GM18870 (cell line): ENCODE data around the gene PRPF39.
"Not testable (repeated sequence)": the region's sequence is repeated elsewhere in the genome, so short reads cannot be mapped to it uniquely, and the experiment has no call there.

Experiments
- ATAC-seq: cut with Tn5 transposase; IDR thresholded peaks from one replicate; pipeline ENCODE4 v1.9.1; 2021; ENCODE audit warnings: moderate library complexity; ENCODE audit not compliant: unreplicated experiment

The PRPF39 gene

GRCh38 chr14:45080416-45080968, 3.4 kb upstream of the PRPF39 start:
- ATAC-seq = not testable (repeated sequence)

- not testable (repeated sequence) for ATAC-seq
Observed at GRCh38 chr14:45081096-45081495, 2.8 kb upstream of the PRPF39 start.

- no peak for ATAC-seq
Observed at GRCh38 chr14:45082420-45082819, 1.5 kb upstream of the PRPF39 start.

- no peak for ATAC-seq
Observed at GRCh38 chr14:45083617-45083975, 320 bp upstream of the PRPF39 start.

- no peak for ATAC-seq
Observed at GRCh38 chr14:45084946-45085346, 1.0 kb downstream of the PRPF39 start.

GRCh38 chr14:45089813-45090212, 5.9 kb downstream of the PRPF39 start:
- ATAC-seq = peak; percentile 89

- ATAC-seq = no peak
Observed at GRCh38 chr14:45091710-45092109, 7.8 kb downstream of the PRPF39 start.

GRCh38 chr14:45094275-45094674, 10.4 kb downstream of the PRPF39 start:
- no peak for ATAC-seq

- no peak for ATAC-seq
Observed at GRCh38 chr14:45095143-45095542, 11.2 kb downstream of the PRPF39 start.

GRCh38 chr14:45096218-45096617, 12.3 kb downstream of the PRPF39 start:
- ATAC-seq = no peak

- ATAC-seq = no peak
Observed at GRCh38 chr14:45103806-45104205, 19.9 kb downstream of the PRPF39 start.

GRCh38 chr14:45104561-45104960, 20.6 kb downstream of the PRPF39 start:
- ATAC-seq = no peak

- ATAC-seq = no peak
Observed at GRCh38 chr14:45112896-45113781, 29.2 kb downstream of the PRPF39 start.

- ATAC-seq = no peak
Observed at GRCh38 chr14:45114327-45114726, 30.4 kb downstream of the PRPF39 start.

GRCh38 chr14:45118594-45118993, 34.7 kb downstream of the PRPF39 start:
- ATAC-seq = no peak

GRCh38 chr14:45120096-45120495, 36.2 kb downstream of the PRPF39 start:
- no peak for ATAC-seq

GRCh38 chr14:45123271-45123670, 39.4 kb downstream of the PRPF39 start:
- no peak for ATAC-seq

- ATAC-seq = no peak
Observed at GRCh38 chr14:45125754-45126153, 41.8 kb downstream of the PRPF39 start.

- ATAC-seq = no peak
Observed at GRCh38 chr14:45128963-45129629, 45.2 kb downstream of the PRPF39 start.

GRCh38 chr14:45133683-45134050, 49.8 kb downstream of the PRPF39 start:
- ATAC-seq = no peak

- ATAC-seq = peak; percentile 87
Observed at GRCh38 chr14:45134051-45134958, 50.4 kb downstream of the PRPF39 start, which contains the start of gene FKBP3. TSS of gene FKBP3 (minus strand) at chr14:45134481. CDS start at chr14:45134456, 25 bp downstream.
